Chondrocyte (in vitro differentiated cells): ENCODE data around the gene CRIP3. TPM values are rescaled to one million over a fixed set of nuclear protein-coding genes. Genes with fewer than 3 reads are reported as not detected.

ENCODE experiments used
- DNase-seq: peaks from one replicate; pipeline ENCODE4 v3.0.0; 2021; ENCODE audit warnings: mixed read lengths, low spot score
- H3K27ac Mint-ChIP-seq: one replicate; pipeline ENCODE4 v1.8.0; 2021; ENCODE audit warnings: mild to moderate bottlenecking, moderate library complexity, mixed read lengths; ENCODE audit not compliant: unreplicated experiment
- H3K27me3 Mint-ChIP-seq: 2 replicates; pipeline ENCODE4 v1.8.0; 2021; ENCODE audit warnings: low read depth, mixed read lengths
- H3K36me3 Mint-ChIP-seq: 2 replicates; pipeline ENCODE4 v1.8.0; 2021; ENCODE audit warnings: low read depth, mixed read lengths
- H3K4me1 Mint-ChIP-seq: 2 replicates; pipeline ENCODE4 v1.8.0; 2021; ENCODE audit warnings: low read depth, mild to moderate bottlenecking, mixed read lengths
- H3K4me3 Mint-ChIP-seq: one replicate; pipeline ENCODE4 v1.8.0; 2021; ENCODE audit warnings: mild to moderate bottlenecking, moderate library complexity, mixed read lengths; ENCODE audit not compliant: unreplicated experiment
- H3K9me3 Mint-ChIP-seq: 2 replicates; pipeline ENCODE4 v1.8.0; 2021; ENCODE audit warnings: low read depth, mixed read lengths
- total RNA-seq: library from RNA; stranded (reverse); gene quantifications from 3 replicates; pipeline ENCODE4 v1.2.1, GENCODE V29; 2021
- TF ChIP-seq, protein P1 (sequence below): fragments of 200-600 bp; sonication (generic); IDR thresholded peaks from 2 replicates; pipeline ENCODE4 v1.5.0; 2021; ENCODE audit warnings: antibody characterized with exemption, mild to moderate bottlenecking, moderate library complexity

Gene CRIP3
- total RNA-seq, 1 donor from 2014 or later, result 0.47 TPM

- TF ChIP-seq, protein P1, sequence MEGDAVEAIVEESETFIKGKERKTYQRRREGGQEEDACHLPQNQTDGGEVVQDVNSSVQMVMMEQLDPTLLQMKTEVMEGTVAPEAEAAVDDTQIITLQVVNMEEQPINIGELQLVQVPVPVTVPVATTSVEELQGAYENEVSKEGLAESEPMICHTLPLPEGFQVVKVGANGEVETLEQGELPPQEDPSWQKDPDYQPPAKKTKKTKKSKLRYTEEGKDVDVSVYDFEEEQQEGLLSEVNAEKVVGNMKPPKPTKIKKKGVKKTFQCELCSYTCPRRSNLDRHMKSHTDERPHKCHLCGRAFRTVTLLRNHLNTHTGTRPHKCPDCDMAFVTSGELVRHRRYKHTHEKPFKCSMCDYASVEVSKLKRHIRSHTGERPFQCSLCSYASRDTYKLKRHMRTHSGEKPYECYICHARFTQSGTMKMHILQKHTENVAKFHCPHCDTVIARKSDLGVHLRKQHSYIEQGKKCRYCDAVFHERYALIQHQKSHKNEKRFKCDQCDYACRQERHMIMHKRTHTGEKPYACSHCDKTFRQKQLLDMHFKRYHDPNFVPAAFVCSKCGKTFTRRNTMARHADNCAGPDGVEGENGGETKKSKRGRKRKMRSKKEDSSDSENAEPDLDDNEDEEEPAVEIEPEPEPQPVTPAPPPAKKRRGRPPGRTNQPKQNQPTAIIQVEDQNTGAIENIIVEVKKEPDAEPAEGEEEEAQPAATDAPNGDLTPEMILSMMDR, result no peak
- Mint-ChIP-seq H3K4me3 (no peak overlapping the region), H3K27me3 (peaks cover 1% of the 10 kb centered on the region), H3K9me3 (no peaks in the 10 kb centered on the region), H3K27ac (no peak overlapping the region), H3K36me3 (no peaks in the 10 kb centered on the region), H3K4me1 (no peaks in the 10 kb centered on the region)
- DNase-seq, result peak; percentile 46
Measured at GRCh38 chr6:43287717-43288679, 20.6 kb downstream of the CRIP3 start.

- no peak overlapping the region for H3K4me3 Mint-ChIP-seq
- no peaks in the 10 kb centered on the region for H3K9me3 Mint-ChIP-seq
- DNase-seq, result peak; percentile 78
- TF ChIP-seq, protein P1, result no peak
- H3K27ac Mint-ChIP-seq, result no peak overlapping the region
- no peaks in the 10 kb centered on the region for H3K4me1 Mint-ChIP-seq
- H3K27me3 Mint-ChIP-seq, result peaks cover 5% of the 10 kb centered on the region
- no peaks in the 10 kb centered on the region for H3K36me3 Mint-ChIP-seq
Measured at GRCh38 chr6:43286980-43287716, 21.5 kb downstream of the CRIP3 start.

- H3K27ac Mint-ChIP-seq, result no peak overlapping the region
- no peaks in the 10 kb centered on the region for H3K4me1 Mint-ChIP-seq
- H3K36me3 Mint-ChIP-seq, result no peaks in the 10 kb centered on the region
- TF ChIP-seq, protein P1, result no peak
- peaks cover 6% of the 10 kb centered on the region for H3K27me3 Mint-ChIP-seq
- DNase-seq, result peak; percentile 48
- H3K4me3 Mint-ChIP-seq, result no peak overlapping the region
- H3K9me3 Mint-ChIP-seq, result no peaks in the 10 kb centered on the region
Measured at GRCh38 chr6:43286456-43286979, 22.1 kb downstream of the CRIP3 start.

- H3K9me3 Mint-ChIP-seq, result no peaks in the 10 kb centered on the region
- H3K4me1 Mint-ChIP-seq, result no peaks in the 10 kb centered on the region
- peaks cover 8% of the 10 kb centered on the region for H3K27me3 Mint-ChIP-seq
- H3K4me3 Mint-ChIP-seq, result no peak overlapping the region
- H3K36me3 Mint-ChIP-seq, result no peaks in the 10 kb centered on the region
- TF ChIP-seq, protein P1, result no peak
- H3K27ac Mint-ChIP-seq, result no peak overlapping the region
- DNase-seq, result peak; percentile 30
Measured at GRCh38 chr6:43285832-43286231, 22.8 kb downstream of the CRIP3 start.
